Loucy (cell line): ENCODE data around the gene ZSWIM4.

Experiments
- CTCF ChIP-seq: fragments of 200-600 bp; sonication (generic); conservative IDR thresholded peaks from 2 replicates; pipeline ENCODE4 v1.5.1; 2014; ENCODE audit warnings: mild to moderate bottlenecking, antibody characterized with exemption, low read length
- EZH2phosphoT487 ChIP-seq: fragments of 200-600 bp; IDR thresholded peaks from 2 replicates; pipeline ENCODE4 v1.6.1; 2018; ENCODE audit warnings: antibody characterized with exemption, mild to moderate bottlenecking, moderate library complexity, borderline replicate concordance

GRCh38 chr19:13861392-13861713 is 66.1 kb downstream of the ZSWIM4 start:
- no peak for TF ChIP-seq CTCF
- TF ChIP-seq EZH2phosphoT487 = no peak
